T-helper 1 cell treated with Interleukin-12 subunit alpha and Interleukin-12 subunit beta and Interleukin-4 antibody, amounts not matched to agents 30 μg/mL and 1 μg/mL, for 36 hours (primary cell): Measurements from ENCODE around the gene MBD3L2B.
A peak's percentile ranks its signal among the peaks of the same experiment; 100 is the strongest.
"Not testable (repeated sequence)": the region's sequence is repeated elsewhere in the genome, so short reads cannot be mapped to it uniquely, and the experiment has no call there.

Source experiments
- H3K27ac Mint-ChIP-seq: one replicate; pipeline ENCODE4 v1.8.0; 2021; ENCODE audit warnings: mild to moderate bottlenecking, mixed read lengths
- H3K27me3 Mint-ChIP-seq: one replicate; pipeline ENCODE4 v1.8.0; 2021; ENCODE audit warnings: low read depth, mixed read lengths
- H3K36me3 Mint-ChIP-seq: one replicate; pipeline ENCODE4 v1.8.0; 2021; ENCODE audit warnings: low read depth, mixed read lengths
- H3K4me1 Mint-ChIP-seq: one replicate; pipeline ENCODE4 v1.8.0; 2021; ENCODE audit warnings: low read depth, mixed read lengths
- H3K4me3 Mint-ChIP-seq: one replicate; pipeline ENCODE4 v1.8.0; 2021; ENCODE audit warnings: mild to moderate bottlenecking, moderate library complexity, mixed read lengths
- H3K9me3 Mint-ChIP-seq: one replicate; pipeline ENCODE4 v1.8.0; 2021; ENCODE audit warnings: mixed read lengths

MBD3L2B gene

DNA sequence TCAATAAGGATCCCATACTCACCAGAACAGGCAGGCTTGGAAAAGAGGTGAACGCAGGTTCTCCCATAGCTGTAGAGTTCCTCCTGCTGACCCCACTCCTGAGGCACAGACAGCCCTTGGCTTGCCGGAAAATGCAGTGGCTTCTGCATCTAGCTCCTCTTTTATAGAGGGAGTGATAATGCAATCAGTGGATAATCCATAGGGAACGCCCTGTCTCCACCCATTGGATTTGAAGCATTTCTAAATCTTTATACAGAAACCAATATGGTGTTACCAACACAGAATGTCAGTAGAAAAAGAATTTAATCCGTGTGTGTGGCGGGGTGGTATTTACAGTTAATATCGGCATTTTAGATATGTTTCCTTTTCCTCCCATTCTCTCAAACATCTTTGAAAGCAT, at the start of gene MBD3L2B:
MBD3L2B (minus strand) TSS at position 101 of the 400 bp plus-strand sequence; CDS start at position 67, 34 bp downstream.
- H3K4me3 Mint-ChIP-seq, H3K27me3 Mint-ChIP-seq, H3K9me3 Mint-ChIP-seq, H3K36me3 Mint-ChIP-seq, H3K4me1 Mint-ChIP-seq, H3K27ac Mint-ChIP-seq: not testable (repeated sequence)

DNA sequence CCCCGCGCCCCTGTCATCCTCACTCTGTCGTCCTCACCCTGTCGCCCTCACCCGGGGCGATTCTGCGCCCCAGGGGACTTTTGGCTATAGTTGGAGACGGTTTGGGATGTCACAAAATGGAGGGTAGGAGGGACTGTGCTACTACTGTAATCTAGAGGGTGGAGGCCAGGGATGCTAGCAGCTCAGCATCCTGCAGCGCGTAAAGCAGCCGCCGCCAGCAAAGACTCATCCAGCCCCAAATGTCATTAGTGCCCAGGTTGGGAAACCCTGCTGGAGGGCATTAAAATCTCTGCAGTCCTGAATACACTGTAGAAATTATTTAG, 48.6 kb upstream of the MBD3L2B start:
- peaks cover 29% of the 10 kb centered on the region for H3K36me3 Mint-ChIP-seq
- H3K9me3 Mint-ChIP-seq: peaks cover 10% of the 10 kb centered on the region
- H3K4me1 Mint-ChIP-seq: peaks cover 13% of the 10 kb centered on the region
- H3K4me3 Mint-ChIP-seq: peak overlapping the region; percentile 96
- no peaks in the 10 kb centered on the region for H3K27me3 Mint-ChIP-seq
- H3K27ac Mint-ChIP-seq: peak overlapping the region; percentile 94

DNA sequence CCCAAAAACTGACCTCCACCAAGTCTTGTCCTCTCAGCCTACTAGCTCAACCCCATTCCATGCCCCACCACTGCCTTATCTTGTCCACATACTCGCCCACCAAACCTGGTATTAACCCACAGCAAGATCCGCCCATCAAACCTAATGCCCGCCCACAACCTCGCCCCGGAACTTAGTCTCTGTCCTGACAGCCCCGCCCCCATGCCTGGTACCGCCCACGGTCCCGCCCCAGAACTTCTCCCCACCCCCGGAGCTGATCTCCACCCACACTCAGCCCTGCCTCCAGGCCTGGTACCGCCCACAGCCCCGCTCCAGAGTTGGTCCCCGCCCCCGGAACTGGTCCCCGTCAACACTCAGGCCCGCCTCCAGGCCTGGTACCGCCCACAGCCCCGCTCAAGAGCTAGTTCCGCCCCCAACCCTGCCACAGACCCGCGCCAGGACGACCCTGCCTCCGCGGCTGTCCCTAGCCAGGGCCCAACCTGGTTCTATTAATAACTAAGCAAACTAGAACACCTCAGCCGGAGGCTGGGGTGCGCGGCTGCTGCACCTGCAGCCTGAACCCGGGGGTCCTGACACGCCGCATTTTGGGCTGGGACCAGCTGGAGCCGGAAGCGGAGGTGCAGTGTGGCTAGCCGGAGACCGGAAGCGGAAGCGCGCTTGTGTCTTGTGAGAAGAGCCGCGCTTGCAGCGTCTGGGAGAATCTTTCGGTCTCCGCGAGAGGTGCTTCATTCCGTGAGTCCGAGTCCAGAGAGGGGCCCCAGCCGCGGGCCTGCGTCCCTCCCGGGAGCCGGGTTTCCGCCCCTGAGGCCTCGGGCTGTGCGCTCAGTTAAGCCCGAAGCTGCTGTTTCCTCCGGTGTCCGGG, 48.0 kb upstream of the MBD3L2B start, which contains the start of gene ZNF557:
ZNF557 (plus strand) TSS at position 662 of the 862 bp plus-strand sequence. CDS start 5,372 bp downstream, outside the sequence.
- H3K4me1 Mint-ChIP-seq: peaks cover 13% of the 10 kb centered on the region
- H3K9me3 Mint-ChIP-seq: peaks cover 7% of the 10 kb centered on the region
- H3K27ac Mint-ChIP-seq: peak within 1 kb of the TSS; percentile 94
- peak within 1 kb of the TSS; percentile 96 for H3K4me3 Mint-ChIP-seq
- H3K27me3 Mint-ChIP-seq: no peaks in the 10 kb centered on the region
- H3K36me3 Mint-ChIP-seq: peaks cover 23% of the 10 kb centered on the region

DNA sequence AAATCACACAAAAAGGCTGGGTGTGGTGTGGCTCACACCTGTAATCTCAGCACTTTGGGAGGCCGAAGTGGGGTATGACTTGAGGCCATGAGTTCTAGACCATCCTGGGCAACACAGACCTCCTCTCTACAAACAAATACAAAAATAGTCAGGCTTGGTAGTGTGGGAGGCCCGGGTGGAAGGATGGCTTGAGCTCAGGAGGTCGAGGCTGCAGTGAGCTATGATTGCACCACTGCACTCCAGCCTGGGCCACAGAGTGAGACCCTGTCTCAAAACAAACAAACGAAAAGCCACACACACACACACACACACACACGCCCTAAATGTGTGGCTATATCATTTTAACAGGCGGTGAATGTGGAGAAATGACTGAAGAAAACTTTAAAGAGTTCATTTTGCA, 47.4 kb upstream of the MBD3L2B start:
- Mint-ChIP-seq H3K27me3 (no peaks in the 10 kb centered on the region), H3K36me3 (peaks cover 16% of the 10 kb centered on the region), H3K4me3 (peak overlapping the region; percentile 96), H3K9me3 (peaks cover 5% of the 10 kb centered on the region), H3K27ac (peak overlapping the region; percentile 94), H3K4me1 (peaks cover 13% of the 10 kb centered on the region)

DNA sequence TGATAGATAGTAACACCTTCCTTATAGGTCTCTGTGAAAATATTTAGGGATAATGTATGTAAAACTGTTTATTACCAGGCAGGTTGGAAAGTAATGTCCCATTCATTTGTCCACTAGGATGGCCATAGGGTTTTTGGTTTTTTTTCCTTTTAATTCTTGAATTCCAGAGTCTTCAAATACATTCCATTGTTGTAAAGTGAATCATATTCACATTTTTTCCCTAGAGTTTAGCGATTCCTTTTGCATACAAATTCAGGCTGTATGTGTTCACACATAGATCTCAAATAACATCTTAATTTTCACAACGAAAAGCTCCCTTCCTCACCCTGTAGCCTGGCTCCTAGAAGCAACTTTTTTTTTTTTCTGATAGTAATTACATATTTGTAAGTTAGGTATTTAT, 46.5 kb upstream of the MBD3L2B start:
- H3K27me3 Mint-ChIP-seq: no peaks in the 10 kb centered on the region
- peaks cover 11% of the 10 kb centered on the region for H3K36me3 Mint-ChIP-seq
- H3K4me3 Mint-ChIP-seq: no peak overlapping the region
- H3K27ac Mint-ChIP-seq: no peak overlapping the region
- peaks cover 12% of the 10 kb centered on the region for H3K4me1 Mint-ChIP-seq
- H3K9me3 Mint-ChIP-seq: peaks cover 5% of the 10 kb centered on the region

DNA sequence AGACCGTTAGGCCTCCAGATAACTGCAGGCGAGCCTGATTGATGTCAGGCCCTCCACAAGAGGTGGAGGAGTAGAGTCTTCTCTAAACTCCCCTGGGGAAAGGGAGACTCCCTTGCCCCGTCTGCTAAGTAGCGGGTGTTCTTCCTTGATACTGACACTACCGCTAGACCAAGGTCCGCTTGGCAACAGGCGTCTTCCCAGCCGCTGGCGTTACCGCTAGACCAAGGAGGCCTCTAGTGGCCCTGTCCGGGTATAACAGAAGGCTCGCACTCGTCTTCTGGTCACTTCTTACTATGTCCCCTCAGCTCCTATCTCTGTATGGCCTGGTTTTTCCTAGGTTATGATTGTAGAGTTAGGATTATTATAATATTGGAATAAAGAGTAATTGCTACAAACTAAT, 45.9 kb upstream of the MBD3L2B start:
- H3K27me3 Mint-ChIP-seq, H3K36me3 Mint-ChIP-seq, H3K4me3 Mint-ChIP-seq, H3K4me1 Mint-ChIP-seq, H3K9me3 Mint-ChIP-seq, H3K27ac Mint-ChIP-seq: not testable (repeated sequence)

DNA sequence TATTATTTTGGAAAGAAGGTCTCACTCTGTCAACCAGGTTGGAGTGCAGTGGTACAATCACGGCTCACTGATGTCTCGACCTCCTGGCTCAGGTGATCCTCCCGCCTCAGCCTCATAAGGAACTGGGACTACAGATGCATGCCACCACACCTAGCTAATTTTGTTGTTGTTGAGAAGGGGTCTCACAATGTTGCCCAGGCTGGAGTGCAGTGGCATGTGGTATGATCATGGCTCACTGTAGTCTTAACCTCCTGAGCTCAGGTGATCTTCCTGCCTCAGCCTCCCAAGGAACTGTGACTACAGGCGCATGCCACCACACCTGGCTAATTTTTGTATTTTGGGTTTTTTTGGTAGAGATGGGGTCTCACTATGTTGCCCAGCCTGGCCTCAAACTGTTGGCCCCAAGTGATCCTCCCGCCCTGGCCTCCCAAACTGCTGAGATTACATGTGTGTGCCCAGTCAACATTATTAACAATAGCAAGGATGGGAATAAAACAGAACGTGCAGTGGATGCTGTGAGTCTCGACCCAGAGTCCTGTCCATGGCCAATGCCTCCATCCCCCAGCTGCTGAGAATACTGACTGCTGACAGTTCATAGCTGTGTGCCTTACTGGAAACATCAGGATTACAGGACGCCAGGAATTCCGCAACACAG, 42.7 kb upstream of the MBD3L2B start:
- H3K27me3 Mint-ChIP-seq: no peaks in the 10 kb centered on the region
- H3K9me3 Mint-ChIP-seq: no peaks in the 10 kb centered on the region
- peaks cover 2% of the 10 kb centered on the region for H3K4me1 Mint-ChIP-seq
- no peak overlapping the region for H3K4me3 Mint-ChIP-seq
- no peaks in the 10 kb centered on the region for H3K36me3 Mint-ChIP-seq
- no peak overlapping the region for H3K27ac Mint-ChIP-seq

DNA sequence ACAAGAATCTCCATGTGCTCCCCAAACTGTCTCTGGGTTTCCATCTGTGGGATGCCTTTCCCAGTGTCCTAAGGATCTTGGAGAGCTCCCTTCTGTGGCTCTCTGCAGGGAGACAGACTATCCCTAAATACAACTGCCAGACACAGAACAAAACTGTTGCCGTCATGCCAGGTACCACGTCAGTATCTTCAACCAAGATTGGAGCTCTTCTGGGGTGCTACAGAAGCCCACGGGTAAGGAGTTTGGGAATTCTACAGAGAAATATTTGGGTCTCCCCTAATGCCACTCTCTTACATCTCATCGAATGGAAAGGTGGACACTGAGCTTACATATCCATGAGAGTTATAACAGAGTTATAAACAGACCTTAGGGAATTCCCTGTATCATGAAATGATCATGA, 42.1 kb upstream of the MBD3L2B start:
- Mint-ChIP-seq H3K4me3 (no peak overlapping the region), H3K36me3 (no peaks in the 10 kb centered on the region), H3K27me3 (no peaks in the 10 kb centered on the region), H3K27ac (no peak overlapping the region), H3K9me3 (no peaks in the 10 kb centered on the region), H3K4me1 (no peaks in the 10 kb centered on the region)

DNA sequence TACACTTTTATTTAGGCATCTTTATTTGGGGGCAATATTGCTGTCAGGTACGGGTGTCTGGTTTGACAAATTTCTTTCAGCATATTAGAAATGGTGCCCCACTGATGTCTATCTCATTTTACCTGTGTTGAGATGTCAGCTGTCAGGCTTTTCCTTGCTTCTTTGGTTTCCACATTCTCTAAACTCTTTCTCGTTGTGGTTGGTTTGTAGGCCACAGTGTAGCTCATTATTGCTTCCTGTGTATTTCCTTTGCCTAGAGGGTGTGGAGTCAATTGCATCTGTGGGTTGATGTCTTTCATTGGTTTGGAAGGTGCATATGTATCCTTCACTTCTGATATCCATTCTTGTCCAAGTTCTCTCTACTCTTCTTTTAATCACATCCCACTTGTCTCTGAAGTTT, 38.7 kb upstream of the MBD3L2B start:
- H3K9me3 Mint-ChIP-seq, H3K36me3 Mint-ChIP-seq: not testable (repeated sequence)

DNA sequence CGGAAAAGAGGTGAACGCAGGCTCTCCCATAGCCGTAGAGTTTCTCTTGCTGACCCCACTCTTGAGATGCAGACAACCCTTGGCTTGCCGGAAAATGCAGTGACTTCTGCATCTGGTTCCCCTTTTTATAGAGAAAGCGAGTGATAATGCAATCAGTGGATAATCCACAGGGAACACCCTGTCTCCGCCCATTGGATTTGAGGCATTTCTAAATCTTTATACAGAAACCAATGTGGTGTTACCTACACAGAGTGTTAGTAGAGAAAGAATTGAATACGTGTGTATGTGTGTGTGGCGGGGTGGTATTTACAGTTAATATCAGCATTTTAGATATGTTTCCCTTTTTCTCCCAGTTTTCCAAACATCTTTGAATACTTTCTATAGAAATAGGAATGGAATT, 37.3 kb upstream of the MBD3L2B start, which contains the start of gene MBD3L3:
MBD3L3 (minus strand) TSS at position 101 of the 400 bp plus-strand sequence; CDS start at position 30, 71 bp downstream.
- H3K36me3 Mint-ChIP-seq, H3K27me3 Mint-ChIP-seq, H3K4me1 Mint-ChIP-seq, H3K4me3 Mint-ChIP-seq, H3K9me3 Mint-ChIP-seq, H3K27ac Mint-ChIP-seq: not testable (repeated sequence)

More for the DNA sequence above, 38.7 kb upstream of the MBD3L2B start:
- H3K4me3 Mint-ChIP-seq, H3K27ac Mint-ChIP-seq, H3K27me3 Mint-ChIP-seq, H3K4me1 Mint-ChIP-seq: not testable (repeated sequence)

DNA sequence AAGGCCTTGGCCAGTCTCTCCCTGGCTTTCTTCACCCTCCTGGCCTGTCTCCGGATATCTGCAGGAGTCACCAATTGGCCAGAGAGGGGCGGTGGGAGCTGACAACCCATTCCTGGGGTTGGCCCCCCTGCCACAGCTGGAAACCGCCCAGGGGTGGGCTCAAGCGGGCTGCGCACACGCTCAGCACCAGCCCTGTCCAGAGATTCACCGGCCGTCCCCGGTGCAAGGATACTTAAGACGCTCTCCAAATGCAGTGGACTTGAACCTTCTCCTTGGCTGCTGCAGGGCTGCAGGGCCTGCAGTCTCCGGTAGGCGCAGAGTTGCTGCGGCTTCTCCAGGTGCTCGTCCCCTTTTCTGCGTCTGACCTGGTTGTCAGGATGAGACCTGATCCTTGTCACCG, 35.1 kb upstream of the MBD3L2B start:
- H3K4me1 Mint-ChIP-seq, H3K36me3 Mint-ChIP-seq, H3K9me3 Mint-ChIP-seq, H3K27me3 Mint-ChIP-seq, H3K4me3 Mint-ChIP-seq, H3K27ac Mint-ChIP-seq: not testable (repeated sequence)

DNA sequence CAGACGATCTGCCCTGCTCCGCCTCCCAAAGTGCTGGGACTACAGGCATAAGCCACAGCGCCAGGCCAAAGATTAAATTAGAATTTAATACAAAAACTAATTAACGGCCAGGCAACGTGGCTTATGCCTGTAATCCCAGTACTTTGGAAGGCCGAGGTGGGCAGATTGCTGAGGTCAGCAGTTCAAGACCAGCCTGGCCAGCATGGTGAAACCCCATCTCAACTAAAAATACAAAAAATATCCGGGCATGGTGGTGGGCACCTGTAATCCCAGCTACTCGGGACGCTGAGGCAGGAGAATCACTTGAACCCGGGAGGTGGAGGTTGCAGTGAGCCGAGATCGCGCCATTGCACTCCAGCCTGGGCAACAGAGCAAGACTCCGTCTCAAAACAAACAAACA, 34.4 kb upstream of the MBD3L2B start:
- H3K4me1 Mint-ChIP-seq, H3K27ac Mint-ChIP-seq, H3K4me3 Mint-ChIP-seq, H3K9me3 Mint-ChIP-seq, H3K36me3 Mint-ChIP-seq, H3K27me3 Mint-ChIP-seq: not testable (repeated sequence)

DNA sequence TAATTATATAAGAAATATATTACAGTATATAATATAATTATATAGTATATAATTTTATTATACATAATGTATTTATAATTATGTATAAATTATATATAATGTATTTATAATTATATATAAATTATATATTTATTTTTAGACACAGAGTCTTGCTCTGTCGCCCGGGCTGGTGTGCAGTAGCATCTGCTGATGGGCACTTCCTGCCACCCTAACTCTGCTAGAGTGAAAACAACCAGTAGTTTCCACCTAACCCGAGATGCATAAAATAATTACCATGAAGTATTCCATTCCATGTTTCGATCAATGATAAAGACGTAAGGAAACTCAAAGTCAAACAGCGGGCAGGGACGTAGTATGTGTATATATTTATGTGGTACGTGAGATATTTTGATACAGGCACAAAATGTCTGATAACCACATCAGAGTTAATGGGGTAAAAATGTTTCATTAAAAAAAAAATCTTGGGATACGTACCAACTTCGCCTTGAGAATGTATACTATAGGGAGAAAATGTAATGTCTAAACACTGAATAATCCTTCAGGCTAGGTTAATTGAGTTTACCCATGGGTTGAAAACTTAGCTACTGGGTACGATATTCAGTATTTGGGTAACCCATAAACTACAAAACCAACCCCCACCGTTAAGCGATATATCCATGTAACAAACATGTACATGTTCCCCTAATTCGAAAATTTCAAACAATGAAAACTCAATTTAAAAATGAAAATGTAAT, 33.6 kb upstream of the MBD3L2B start:
- H3K27ac Mint-ChIP-seq, H3K4me3 Mint-ChIP-seq, H3K36me3 Mint-ChIP-seq, H3K4me1 Mint-ChIP-seq, H3K27me3 Mint-ChIP-seq, H3K9me3 Mint-ChIP-seq: not testable (repeated sequence)

DNA sequence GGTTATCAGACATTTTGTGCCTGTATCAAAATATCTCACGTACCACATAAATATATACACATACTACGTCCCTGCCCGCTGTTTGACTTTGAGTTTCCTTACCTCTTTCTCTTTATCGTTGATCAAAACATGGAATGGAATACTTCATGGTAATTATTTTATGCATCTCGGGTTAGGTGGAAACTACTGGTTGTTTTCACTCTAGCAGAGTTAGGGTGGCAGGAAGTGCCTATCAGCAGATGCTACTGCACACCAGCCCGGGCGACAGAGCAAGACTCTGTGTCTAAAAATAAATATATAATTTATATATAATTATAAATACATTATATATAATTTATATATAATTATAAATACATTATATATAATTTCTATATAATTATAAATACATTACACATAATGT, 31.7 kb upstream of the MBD3L2B start:
- H3K36me3 Mint-ChIP-seq, H3K4me1 Mint-ChIP-seq, H3K9me3 Mint-ChIP-seq, H3K27ac Mint-ChIP-seq, H3K27me3 Mint-ChIP-seq, H3K4me3 Mint-ChIP-seq: not testable (repeated sequence)

DNA sequence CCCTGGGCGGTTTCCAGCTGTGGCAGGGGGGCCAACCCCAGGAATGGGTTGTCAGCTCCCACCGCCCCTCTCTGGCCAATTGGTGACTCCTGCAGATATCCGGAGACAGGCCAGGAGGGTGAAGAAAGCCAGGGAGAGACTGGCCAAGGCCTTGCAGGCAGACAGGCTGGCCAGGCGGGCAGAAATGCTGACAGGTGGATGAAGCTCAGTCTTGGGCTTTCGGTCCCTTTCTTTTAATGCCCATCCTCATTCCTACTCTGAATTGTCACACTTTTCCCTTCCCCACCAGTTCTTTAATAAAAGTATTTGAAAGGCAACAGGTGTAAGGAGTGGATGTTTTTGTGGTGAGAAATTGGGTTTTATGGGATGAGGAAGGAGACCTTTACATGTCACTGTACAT, 30.2 kb upstream of the MBD3L2B start:
- not testable (repeated sequence) for H3K36me3 Mint-ChIP-seq, H3K4me3 Mint-ChIP-seq, H3K9me3 Mint-ChIP-seq, H3K4me1 Mint-ChIP-seq, H3K27ac Mint-ChIP-seq, H3K27me3 Mint-ChIP-seq
